HFF-Myc (cell line): ENCODE measurements around the gene C1orf21.

Experiments
- DNase-seq: peaks from one replicate; pipeline ENCODE4 v3.0.0-alpha.2; 2011; ENCODE audit warnings: low read depth; ENCODE audit errors: extremely low read depth
- H3K4me3 ChIP-seq: replicated peaks from 2 replicates; pipeline ENCODE4 v1.5.1; 2011; ENCODE audit warnings: low read depth, mild to moderate bottlenecking, control low read depth, low read length
- CTCF ChIP-seq: IDR thresholded peaks from 2 replicates; pipeline ENCODE4 v1.5.1; 2012; ENCODE audit warnings: mild to moderate bottlenecking, low read depth, low read length, control low read depth; ENCODE audit errors: missing control alignments

C1orf21 gene

GRCh38 chr1:184395937-184396480 lies 9.2 kb downstream of the C1orf21 start:
- TF ChIP-seq CTCF = no peak
- no peak for DNase-seq
- H3K4me3 ChIP-seq = no peak overlapping the region

GRCh38 chr1:184399192-184399847 lies 12.5 kb downstream of the C1orf21 start:
- H3K4me3 ChIP-seq = no peak overlapping the region
- DNase-seq = no peak
- TF ChIP-seq CTCF = no peak

- TF ChIP-seq CTCF = no peak
- no peak for DNase-seq
- no peak overlapping the region for H3K4me3 ChIP-seq
Measured at GRCh38 chr1:184403961-184404726, 17.3 kb downstream of the C1orf21 start.

- H3K4me3 ChIP-seq = no peak overlapping the region
- TF ChIP-seq CTCF = no peak
- no peak for DNase-seq
Measured at GRCh38 chr1:184404727-184405027, 17.8 kb downstream of the C1orf21 start.

GRCh38 chr1:184405094-184405800 lies 18.4 kb downstream of the C1orf21 start:
- no peak for TF ChIP-seq CTCF
- no peak for DNase-seq

GRCh38 chr1:184405801-184406142 lies 18.9 kb downstream of the C1orf21 start:
- TF ChIP-seq CTCF = no peak
- H3K4me3 ChIP-seq = no peak overlapping the region
- DNase-seq = no peak

More at GRCh38 chr1:184405094-184405800, 18.4 kb downstream of the C1orf21 start:
- H3K4me3 ChIP-seq = no peak overlapping the region
